HL-60/S4 treated with phorbol 12-myristate 13-acetate at 8.2 ng/mL for 4 days and 3 days (cell line): ENCODE results near the gene CADM1.

Experiments
- in situ Hi-C: fragments of 300-500 bp; cut with MboI; formaldehyde crosslinking; loops from 2 replicates; pipeline ENCODE4 v1.15.0; 2022; ENCODE audit warnings: low sequenced_read_pairs

CADM1 gene

DNA sequence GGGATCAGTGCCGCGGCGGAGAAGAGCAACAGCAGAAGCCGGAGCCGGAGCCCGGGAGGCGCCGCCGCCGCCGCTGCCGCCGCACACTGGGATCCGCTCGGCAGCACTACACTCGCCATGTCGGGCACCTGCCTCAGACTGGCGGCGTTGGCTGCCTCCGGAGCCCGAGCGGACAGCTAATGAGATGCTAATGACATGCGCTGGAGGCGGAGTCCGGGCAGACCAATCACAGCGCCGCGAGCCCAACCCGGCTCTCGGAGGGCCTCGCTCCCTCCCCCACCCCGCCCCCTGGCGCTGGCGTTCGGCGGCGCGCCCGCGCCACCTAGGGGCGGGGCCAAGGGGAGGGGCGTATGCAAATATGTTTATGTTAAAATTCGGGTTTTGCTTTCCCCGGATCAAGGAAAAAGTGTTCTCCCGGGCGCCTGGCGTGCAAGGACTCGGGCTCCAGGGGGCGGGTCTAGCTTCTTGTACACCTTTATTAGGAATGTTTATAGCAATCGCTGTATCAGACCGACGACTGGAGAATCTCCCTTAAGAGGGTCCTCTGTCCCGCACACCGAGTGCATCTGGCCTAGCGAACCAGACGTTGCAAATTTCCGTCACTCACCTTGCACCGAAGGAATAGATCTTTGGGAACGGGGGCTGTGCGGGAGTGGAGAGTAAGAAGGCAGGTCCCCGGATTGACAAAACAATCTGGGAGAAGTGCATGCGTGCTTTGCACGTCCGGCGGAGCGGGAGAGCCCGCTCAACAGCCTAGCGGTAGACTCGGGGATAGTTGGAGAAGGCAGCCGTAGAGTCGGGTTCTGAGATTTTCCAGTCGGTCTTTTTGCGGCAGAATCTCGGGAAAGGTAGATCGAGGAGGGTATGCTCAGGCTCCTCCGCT lies at the start of gene CADM1:
Gene CADM1, minus strand, starts transcription at position 140 of the 883 bp plus-strand sequence.
- in situ Hi-C loops = no loop called here

DNA sequence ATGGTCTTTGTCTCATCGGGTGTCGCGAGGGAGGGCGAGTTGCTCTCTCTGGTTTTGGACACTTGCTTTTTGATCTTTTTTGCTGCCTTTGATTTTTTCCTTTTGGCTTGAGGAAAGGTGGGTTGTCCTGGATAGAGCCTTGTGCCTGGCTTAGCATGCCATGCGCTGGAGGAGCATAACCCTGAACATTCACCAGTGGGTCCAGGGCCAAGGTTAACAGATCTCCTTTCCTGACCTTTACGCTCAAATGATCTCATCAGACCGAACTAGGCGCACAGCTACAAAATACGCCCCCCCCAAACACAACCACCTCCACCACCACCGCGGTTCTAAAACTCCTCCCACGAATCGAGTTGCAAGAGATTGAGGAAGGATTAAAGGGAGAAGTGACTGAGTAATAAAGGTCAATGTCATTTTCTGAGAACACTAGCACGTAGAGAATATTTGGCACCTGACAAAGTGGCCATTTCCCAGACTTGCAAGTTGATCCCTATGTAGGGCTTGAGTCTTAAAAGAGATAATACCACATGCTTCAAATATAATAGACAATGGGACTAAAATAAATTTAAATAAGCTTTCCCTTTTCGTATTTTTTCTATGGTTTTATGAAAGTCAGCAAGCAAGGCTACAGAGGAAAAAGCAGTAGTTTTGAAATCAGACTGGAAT lies 48.7 kb upstream of the CADM1 start:
- in situ Hi-C loops = no loop called here

DNA sequence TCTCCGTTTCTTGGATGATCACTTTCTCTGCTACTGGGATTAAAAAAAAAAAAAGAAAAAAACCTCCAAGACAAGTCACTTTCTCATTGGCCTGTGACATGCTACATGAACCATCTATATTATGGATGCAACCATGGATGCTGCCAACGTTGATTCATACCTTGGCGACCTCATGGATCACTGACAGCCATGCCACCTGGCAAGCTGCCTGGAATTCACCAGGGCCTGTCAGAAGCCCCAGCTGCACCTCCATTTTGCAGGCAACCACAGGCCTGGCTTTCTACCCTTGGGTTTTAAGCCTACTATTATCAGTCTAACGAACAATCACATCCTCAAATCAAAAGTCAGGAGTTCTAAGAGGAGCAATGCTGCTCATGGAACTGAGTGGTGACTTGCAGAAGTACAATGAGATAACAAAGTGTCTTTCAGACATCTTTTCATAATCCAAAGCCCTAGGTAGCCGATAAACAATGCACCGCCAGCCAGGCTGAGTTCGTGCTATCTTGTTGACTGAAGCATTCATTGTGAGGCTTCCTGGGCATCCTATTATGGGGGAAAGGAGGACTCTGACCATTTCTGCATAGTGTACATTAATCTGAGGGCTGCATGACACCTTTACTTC lies 48.0 kb upstream of the CADM1 start:
- in situ Hi-C loops = no loop called here

DNA sequence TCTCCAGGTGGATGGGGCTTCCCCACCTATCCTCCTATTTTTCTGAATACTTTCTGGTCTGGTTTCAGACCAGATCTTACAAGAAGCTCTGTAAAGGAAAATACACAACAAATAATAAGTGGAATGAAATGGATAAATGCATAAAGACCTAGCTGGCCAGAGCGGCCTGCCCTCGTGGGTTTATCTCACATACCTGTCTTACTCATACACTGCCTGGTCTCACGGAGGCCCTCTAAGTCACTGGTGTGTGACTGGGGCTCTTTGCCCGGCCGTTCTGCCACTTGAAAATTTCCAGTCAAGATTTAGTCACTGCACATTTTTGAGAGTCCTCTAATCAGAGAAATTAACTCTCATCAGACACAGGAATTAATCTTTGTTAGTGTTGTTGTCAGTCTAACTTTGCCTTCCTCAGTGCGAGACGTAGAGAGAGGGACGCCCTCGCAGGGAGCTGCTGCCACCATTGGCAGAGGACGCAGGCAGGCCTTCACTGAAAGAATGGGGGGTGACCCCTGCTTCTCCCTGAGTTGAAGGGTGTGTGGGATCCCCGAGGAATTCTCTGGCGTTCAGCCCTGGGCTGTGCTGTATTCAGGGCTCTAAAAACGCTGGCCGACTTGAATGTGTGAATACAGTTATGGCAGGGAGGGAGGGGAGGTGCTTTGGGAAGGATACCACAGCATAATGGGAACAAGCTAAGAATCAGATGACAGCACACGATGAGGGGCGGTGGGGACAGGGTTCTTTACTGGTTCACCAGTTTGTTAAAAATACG lies 46.3 kb upstream of the CADM1 start:
- in situ Hi-C loops = no loop called here

DNA sequence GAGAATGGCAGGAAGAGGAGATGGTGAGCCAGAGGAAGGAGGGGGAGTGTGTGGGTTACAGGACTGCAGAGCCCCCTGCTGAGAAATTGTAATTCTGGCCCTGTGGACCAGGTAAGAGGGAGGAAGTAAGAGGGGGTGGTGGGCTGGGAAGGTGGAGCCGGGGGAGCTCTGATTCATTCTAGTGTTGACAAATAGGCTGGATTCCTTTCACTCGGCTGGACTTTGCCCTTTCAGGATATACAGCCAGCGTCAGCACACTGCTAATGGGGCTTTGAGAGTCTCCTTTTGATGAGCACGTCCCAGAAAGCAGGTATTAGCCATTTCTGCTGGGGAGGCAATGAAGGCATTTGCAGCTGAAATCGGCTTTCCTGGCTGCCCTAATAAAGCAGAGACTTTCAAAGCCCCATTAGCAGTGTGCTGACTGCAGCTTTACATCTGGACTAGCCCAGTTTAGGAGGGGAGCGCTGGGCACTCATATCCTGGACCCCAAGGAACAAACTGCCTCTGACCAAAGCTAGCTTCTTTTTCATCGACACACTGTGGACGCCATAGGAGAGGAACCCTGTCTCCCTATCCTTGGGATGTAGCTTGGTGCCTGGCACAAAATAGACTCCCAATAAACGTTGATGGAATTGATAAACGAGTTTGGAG lies 44.8 kb upstream of the CADM1 start:
- in situ Hi-C loops = no loop called here

DNA sequence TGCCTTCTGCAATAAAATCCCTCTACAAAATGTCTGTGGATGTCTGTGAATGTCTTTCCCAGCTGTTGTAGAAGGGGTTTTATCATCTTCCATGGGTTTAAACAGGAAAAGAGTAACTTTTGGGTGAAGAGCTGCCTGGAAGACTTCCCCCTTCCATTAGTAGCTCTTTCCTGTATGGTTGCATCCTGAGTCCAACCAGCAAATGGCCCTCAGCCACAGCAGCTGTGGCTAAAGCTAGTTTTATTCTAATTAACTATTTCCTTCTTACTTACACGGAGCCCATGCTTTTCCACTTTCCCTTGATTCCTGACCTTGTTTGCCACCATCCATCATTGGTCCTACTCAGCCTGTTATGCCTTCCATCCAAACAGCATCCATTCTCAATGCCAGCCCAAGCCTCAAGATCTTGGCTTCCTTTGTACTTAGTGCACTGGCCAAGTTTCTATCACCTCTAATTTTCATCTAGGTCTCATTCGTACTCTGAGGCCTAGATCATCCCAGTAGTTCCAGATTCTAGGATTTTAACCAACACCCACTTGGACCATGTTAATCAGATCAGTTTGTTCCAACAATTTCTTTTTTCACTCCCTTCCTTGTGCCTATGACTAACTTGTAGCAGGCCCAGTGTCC lies 41.5 kb upstream of the CADM1 start:
- in situ Hi-C loops = no loop called here

DNA sequence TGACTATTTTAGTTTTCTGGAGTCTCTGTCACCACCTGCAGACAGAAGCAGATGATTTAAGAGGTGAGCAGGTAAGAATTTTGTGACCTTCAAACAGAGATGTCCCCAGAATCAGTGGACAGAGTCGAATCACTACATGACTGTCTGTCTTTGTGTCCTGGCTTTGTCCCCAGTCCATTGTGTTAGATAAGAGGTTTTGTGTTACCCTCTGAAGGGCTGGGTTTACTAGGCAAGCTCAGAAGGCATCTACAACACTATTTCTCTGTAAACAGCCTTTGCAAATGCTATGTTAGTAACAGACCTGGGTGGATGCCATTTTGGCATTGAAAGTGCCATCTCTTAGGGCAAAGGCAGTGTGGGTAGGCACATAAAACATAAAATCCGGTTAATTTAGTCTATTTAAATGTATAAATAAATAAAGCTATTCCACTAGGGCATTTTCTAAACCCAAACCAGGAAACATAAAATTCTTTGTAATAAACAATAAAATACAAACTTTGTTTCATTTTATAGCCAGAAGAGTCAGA lies 40.3 kb upstream of the CADM1 start:
- in situ Hi-C loops = no loop called here

DNA sequence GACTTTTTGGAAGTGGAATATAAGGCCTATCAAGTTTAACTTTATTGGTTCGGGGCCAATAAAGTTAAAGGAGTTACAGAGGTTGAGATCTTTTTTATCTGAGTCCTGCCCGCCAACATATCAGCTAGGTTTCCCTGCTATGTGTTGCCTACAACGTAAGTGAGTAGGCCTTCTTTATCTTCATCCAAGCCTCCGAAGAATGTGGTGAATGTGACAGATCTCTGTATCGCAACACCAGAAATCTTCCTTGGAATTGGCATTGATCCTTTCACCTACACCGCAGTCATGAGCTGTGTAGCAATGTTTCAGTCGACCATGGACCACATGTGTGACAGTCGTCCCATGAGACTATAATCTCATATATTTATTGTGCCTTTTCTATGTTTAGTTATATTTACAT lies 37.3 kb upstream of the CADM1 start:
- in situ Hi-C loops = no loop called here

DNA sequence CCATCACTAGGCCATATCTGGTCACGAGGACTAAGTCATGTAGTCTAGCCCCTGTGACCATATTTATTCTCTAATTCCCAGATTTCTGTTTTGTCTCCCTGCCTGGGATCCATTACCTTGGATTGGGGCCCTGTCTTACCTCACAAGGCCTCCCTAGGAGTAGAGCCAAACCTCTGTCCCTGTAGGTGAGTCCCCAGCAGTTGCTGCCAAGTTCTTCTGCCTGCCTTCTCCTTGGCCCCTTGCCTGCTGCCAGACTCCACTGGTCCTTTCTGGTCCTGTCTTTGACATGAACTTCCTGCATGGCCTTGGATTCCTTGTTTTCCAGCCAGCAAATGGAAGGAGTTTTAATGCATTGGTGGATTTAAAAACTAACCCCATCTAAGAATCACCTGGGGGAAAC lies 35.6 kb upstream of the CADM1 start:
- in situ Hi-C loops = no loop called here

DNA sequence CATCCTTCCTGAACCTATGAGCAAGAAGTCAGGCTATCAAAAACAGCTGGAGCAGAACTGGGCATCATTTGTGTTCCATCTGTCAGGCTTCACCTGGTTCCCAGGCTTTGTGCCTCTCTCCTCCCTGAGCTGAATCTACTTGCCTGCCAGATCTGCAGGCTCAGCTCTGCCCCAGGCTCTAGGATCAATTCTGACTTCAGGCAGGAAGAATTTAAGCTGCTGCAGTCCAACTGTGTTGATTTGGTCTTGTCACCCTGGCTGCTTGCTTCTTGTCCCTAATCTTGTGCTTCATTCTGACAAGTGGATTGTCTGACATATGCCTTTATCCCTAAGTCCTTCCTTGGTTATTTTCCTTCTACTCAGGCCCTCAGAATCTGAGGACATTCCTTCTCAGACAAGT lies 31.6 kb upstream of the CADM1 start:
- in situ Hi-C loops = no loop called here

DNA sequence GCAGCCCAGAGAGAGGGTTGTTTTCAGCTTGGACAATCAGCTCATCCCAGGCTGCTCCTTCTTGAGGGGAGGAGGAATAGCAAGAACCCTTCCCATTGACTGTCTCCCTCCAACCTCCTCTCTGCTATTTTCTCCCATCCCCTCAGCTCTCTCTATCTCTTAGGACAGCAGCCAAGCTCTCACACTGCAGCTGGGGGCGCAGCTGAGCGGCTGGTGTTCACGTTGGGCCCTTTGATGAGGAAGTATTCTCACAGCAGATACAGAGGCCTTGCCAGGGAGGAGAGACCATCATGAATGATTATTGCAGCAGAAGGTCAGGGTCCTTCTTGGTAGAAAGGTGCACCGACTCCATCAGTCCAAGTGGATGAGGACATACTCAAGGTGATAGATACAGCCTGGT lies 26.5 kb upstream of the CADM1 start:
- in situ Hi-C loops = no loop called here

DNA sequence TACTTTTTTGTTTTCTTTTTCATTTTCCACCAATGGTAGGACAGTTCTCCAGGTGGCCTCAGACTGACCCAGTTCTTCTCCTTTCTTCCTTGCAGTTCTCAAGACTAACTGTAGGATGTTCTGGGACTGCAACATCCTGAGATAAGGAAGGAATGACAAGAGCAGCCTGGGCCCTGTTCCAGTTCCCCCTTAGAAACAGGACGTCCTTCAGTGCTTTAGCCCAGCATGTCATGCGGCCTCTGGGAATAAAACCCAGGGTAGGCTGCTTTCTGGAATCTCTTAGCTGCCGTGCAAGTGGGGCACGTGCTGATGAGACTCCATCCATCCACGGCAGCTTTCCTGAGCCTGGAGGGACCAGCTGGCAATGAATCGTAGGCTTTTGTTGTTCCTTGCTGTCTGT lies 24.0 kb upstream of the CADM1 start:
- in situ Hi-C loops = no loop called here

DNA sequence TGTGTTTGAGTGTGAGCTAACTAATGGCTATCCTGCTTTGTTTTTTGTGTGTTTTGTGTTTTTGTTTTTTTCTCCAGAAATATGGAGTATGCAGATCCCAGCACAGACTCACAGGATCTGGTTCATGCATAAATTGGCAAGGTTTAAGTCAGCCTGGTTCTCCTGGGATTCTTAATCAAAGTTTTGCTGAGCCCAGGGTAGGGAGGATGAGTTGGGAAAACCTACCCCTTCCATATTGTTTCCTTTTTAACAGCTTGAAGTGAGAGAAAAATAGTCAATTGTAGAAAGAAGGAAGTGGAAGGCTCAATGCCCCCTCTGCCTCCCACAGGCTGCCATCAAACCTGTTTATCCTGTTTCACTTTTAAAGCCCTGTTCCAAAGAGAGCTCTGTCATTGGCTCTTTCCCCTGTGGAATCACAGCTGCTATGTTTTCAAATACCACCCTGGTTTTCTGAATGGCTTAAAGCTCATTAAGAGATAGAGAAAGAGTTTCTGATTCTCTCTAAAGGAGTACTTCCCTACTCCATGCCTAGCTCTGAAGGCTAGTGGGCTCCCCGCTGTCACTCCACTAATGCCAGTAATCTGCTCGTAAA lies 23.4 kb upstream of the CADM1 start:
- in situ Hi-C loops = no loop called here

DNA sequence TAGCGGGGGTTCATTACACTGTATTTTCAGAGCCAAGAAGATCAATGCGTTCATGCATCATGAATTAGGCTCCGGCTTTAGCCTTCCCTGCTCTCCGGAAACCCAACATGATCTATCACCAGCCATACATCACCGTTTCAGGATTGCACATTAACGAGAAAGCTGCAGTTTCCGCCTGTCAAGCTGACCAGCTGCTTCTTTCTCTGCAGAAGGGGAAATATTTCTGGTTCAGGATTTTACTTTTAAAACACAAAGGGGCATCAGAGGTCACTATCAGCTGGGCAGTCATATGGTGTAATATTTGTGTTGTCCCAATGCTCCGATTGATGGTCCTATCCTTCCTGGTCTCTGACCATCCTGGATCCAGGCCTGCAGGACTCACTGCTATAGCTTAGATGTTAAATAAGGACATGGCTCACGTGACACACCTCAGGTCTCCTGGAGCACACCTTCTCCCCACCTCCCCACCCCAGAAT lies 21.4 kb upstream of the CADM1 start:
- in situ Hi-C loops = no loop called here

DNA sequence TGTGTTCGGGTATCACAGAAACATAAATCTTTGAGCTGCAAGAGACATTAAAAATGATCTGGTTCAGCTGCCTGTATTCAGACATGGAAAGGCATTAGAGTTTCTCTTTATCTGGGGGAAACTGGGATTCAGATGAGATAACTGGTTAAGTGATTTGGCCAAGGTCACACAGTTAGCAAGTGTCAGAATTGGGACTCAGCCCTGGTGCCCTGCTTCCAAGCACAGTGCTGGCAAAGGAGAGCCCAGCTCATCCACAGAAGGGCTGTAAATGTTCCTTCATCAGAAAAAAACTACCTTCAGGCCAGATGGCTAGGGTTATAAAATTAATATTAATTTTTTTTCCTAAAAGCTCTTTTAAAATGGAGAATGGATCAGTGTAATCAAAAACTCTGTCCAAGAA lies 20.4 kb upstream of the CADM1 start:
- in situ Hi-C loops = no loop called here

DNA sequence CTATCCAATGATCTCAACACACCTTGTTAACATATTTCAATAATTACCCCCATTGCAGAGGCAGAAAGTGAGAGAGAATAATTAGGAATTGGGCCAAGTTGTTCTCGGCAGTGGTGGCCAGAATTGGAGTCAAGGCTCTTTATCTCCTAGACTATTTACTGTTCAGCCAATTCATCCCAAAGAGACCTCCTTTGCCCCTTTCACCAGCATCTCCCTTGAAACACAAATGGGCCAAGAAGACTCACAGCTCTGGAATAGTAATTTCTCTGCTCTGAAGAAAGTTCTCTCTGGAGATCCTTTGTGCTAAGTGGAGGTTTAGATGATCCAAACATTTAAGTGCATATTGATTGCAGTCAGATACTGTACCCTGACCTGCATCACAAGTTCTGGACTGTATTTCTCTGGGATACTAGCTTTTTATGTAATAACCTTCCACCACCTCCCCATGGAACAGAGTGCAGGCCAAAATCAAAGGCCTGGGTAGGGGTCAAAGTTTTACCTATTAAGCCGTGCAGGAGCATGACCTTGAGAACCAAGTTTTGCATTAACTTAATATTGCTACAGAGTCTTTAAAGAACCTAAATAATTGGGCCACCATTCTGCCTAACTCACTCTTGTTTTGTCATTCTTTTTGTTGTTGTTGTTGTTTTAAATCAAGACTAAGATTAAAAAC lies 19.6 kb upstream of the CADM1 start:
- in situ Hi-C loops = no loop called here

DNA sequence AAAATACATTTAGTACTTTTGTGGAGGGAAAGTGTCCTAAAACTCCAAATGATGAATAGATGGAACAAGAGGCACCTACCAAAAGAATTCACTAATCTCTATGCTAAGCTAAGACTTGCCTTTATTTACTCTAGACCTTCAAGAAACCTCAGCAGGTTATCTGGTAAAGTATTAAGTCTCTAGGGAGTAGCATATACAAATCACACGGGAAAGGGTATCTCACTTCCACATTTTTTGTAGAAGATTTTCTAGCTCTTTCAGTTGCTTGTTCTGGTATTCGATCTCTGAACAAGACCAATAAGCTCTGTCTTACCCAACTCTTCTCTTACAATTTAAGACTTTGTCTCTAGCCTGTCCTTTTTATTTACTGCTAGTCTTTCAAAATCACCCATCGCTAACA lies 18.1 kb upstream of the CADM1 start:
- in situ Hi-C loops = no loop called here

DNA sequence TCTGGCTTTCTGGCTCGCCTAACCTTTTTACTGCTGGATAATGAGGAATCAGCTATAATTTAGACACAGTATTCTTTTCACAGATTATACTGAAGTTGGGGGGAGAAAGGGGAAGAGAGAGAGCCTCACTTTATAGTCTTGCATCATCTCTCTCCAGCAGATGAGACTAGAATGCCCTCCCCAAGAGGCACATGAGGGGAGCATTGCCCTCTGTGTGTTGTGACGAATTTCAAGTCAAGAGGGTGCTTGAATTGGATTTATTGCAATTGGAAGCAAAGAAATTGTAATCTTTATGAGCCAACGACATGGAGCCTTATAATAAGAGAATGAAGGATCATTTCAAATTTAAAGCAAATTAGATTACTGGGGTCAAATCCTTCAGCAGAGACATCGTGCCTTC lies 17.6 kb upstream of the CADM1 start:
- in situ Hi-C loops = no loop called here
